NOMO-1 (cell line): Measurements from ENCODE around the gene CCL25.

Source experiments
- DNase-seq, 2 experiments: peaks; one replicate each; lab custom pipeline; 2025; ENCODE audit not compliant: unreplicated experiment in 2 of 2; lab: John Stamatoyannopoulos, UW

The CCL25 gene

DNA sequence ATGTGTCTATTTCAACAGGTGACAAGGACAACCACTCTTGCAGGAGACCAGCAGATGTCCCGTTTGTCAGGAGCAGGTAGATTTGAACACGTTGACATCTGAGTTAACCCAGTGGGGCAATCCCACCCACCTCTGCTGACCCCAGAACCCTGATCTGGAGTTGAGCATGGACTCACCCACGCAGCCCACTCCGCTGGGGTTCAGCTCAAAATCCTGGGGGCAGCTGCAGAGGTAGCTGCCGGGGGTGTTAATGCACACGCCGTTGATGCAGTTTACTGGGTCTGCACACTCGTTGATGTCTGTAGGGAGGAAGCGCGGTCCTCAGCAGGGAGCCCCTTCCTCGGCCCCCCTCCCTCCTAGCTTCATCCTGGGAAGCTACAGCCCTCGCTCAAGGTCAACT, 56.9 kb downstream of the CCL25 start:
- DNase-seq = no peak

DNA sequence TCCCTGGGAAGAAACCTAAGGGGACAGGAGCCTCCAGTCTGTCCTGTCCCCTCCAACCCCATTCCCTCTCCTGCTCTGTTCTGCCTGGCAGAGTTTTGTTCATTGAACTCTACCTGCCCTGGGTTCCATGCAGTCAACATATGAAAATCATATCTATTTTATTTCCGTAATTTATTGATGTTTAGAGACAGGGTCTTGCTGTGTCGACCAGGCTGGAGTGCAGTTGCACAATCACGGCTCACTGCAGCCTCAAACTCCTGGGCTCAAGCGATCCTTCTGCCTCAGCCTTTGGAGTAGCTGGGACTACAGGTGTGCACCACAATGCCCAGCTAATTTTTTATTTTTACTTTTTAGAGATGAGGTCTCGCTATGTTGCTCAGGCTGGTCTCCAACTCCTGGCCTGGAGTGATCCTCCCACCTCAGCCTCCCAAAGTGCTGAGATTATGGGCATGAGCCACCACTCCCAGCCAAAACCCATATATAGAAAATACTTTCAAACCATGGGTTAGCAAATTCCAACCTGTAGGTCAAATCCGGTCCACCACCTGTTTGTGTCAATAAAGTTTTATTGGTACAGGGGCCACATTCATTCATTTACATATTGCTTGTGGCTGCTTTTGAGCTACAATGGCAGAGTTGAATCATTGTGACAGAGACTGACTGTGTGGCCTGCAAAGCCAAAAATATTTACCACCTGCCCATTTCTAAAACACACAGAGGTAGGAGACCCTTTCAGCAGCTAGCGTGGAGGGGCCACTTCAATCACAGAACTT, 57.5 kb downstream of the CCL25 start:
- no peak for DNase-seq

DNA sequence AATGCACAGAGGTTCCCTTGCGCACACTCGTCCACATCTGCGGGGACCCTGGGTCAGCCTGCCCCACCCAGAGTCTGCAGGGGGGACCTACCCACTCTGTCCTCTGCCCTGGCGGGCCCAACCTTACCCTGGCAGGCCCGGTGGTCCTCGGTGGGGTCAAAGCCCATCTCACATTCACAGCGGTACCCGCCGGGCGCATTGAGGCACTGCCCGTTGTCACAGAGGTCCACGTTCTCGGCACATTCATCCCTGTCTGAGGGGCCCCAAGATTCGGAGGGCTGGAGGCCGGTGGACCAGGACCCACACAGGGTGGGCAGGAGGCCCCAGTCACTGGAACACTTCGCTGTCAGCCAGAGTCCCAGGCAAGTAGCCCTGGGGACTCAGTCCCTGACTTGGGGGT, 58.4 kb downstream of the CCL25 start:
- no peak for DNase-seq

DNA sequence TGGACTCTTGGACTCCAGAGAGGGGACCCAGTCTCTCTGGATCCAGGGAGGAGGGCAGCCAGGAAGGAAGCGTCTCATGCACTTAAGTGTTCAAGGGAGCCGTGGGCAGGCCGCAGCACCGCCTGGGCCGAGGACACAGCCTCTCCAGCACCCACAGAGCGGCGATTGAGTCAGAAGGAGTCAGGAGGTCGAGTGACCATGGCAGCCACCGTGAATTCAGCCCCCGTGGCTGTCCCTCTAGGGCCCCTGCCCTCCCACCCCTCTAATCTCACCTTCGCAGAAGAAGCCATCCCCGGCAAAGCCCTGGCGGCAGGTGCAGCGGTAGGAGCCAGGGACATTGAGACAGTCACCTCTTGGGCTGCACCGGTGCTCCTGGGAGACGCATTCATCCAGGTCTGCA, 58.8 kb downstream of the CCL25 start:
- no peak for DNase-seq
